Measurements from ENCODE around the gene TNC.

TNC gene

DNA sequence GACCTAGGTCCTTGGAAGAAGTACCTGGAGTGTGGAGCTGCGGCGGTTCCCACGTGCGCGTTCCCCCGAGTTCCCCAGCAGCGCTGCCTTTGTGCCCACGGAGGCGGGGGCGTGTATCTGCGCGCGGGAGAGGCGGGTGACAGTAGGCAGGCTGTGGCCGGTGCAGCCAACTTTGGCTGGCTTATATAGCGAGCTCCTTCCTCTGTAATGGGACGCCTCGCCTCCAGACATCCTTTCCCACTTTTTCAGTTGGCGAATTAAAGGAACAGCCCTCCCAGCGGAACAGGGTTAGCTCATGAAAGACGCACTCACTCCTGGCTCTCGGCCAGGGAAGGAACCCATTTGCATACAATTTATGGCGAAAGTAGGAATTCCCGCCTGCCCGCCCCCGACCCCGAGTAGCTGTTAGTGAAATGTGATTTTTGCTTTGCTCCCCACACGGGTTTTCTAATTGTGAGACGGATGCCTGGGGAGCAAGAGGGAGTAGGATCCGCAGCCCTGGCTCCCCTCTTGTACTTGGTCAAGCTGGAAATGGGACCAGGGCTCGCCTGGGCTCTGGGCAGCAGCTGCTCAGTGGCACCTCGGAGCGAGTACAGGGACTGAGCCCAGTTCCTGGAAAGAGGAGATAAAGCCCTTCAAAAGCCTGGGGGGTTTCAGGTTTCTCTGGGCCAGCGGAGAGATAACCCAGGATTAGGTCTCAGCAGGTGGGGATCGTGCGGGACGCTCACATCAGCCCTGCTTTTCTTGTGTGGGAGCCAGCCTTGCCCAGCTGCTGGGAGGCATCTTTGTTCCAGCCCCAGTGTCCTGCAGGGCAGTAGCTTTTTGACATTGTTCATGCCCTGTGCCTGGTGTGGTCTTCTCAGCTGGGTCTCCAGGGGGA is at the start of gene TNC:
Gene TNC (minus strand): TSS at position 159 of the 880 bp plus-strand sequence. CDS start 27,139 bp downstream, outside the sequence.
- DNase-seq = peak; percentile 56

GRCh38 chr9:115167175-115167574 is 49.2 kb upstream of the TNC start:
- no peak for DNase-seq

GRCh38 chr9:115165233-115165632 is 47.3 kb upstream of the TNC start:
- DNase-seq = no peak

GRCh38 chr9:115164511-115164974 is 46.6 kb upstream of the TNC start:
- DNase-seq = no peak

- no peak for DNase-seq
Observed at GRCh38 chr9:115162946-115163345, 45.0 kb upstream of the TNC start.

- DNase-seq = no peak
Observed at GRCh38 chr9:115161446-115161845, 43.5 kb upstream of the TNC start.

DNA sequence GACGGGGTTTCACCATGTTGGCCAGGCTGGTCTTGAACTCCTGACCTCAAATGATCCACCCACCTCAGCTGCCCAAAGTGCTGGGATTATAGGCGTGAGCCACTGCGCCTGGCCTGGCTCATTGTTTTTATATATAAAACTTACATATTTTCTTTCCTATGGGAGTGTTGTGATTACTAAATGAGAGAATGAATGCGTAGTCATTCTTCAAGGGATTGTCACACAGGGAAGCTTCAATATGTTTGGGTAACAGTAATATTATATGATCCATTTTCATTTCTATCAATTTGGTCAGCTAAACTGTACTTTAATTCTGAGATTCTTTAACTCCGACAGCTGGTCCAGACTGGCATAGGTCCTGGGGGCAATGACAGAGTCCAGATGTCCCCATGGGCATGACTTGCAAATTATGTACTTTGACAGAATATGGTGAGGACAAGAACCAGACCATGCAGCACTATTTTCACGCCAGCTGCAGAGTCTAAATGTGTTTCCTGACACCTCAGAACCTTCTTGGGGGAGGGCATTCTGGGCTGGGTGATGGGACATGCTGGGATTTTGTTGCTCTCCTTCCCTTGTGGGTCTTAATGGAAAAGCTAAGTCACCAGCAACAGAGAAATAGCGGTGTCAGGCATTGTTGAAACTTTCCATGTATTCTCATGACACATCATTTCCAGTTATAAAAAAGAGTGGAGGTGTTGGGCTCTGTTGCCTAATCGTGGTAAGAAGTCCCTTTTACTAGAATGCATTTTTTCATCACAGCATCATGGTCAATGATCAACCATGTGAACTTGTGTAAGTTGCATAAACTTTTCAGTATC is 40.9 kb upstream of the TNC start:
- DNase-seq = no peak

GRCh38 chr9:115157245-115157674 is 39.3 kb upstream of the TNC start:
- no peak for DNase-seq

GRCh38 chr9:115155037-115155436 is 37.1 kb upstream of the TNC start:
- DNase-seq = no peak

- DNase-seq = no peak
Observed at GRCh38 chr9:115154617-115155016, 36.7 kb upstream of the TNC start.

DNA sequence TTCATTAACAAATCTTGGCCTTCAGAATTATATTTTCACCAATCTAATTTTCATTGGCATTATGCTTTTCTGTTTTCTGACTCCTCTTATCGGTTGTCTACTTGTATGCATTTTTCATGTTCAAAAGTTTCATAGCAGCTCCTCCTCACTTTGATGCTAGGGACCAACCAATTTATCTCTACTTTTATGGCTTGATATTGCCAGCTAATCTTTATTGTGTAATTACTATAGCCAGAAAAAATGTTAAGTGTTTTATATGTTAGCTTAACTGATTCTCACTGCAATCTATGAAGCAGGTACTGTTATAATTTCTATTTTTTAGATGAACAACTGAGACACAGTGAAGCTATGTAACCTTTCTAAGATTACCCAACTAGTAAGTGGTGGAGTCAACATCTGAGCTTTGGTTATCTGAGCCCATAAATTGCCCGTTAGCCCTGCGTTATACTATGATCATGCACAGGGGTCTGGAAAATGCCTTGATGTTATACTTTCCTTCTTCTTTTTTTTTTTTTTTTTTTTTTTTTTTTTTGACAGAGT is 34.4 kb upstream of the TNC start:
- no peak for DNase-seq

GRCh38 chr9:115148721-115149120 is 30.8 kb upstream of the TNC start:
- DNase-seq = no peak

DNA sequence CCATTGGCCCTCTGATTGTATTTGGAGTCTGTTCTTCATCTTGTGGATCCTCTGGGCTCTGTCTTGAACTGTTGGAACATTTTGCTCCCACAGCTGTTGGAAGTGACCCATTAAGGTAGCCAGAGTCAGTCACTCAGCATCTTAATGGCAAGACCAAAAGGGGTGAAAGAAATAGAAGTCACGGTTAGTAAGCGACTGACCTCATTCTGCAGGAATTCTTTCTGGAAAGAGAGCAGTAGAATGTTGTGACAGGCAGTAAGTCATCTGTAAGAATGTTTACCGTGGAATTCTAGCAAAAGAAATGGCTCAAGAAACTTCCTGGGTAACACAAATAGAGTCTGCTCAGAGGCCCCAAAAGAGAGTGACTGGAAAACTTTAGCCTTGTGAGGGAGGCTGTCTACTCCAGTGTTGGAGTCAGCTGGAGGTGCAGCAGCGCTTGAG is 28.6 kb upstream of the TNC start:
- no peak for DNase-seq

DNA sequence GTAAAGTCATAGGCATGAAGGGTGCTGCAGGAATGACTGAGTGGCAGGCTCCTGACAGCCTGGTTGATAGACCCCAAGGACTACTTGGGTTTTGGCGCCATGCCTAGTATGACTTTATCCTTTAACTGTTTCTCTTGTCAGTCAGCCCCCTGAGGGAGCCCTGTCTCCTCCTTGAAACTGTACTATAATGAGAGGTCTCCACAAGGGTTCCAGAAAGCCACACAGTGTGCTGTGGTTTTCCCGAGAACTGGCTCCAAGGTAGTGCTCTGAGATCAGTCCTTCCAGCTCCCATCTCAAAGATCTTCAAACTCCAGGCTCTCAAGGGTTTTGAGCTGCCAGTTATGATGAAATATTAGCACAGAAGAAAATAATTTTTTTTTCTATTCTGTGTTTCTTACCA is 26.7 kb upstream of the TNC start:
- no peak for DNase-seq

DNA sequence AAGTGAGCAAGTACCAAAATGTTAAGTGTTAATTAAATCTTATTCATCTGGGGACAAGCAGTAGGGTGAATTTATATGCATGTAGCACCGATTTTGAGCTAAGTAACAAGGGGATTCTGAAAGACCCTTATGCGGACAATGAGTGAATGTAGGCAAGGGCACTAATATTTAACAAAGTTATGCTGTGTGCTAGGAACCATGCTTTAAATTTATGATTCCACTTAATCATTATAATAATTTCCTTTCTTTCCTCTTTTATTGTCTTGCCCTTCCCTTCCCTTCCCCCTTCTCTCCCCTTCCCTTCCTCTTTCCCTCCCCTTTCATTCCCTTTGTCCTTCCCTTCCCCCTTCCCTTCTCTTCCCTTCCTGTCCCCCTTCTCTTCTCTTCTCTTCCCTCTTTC is 25.7 kb upstream of the TNC start:
- no peak for DNase-seq

- DNase-seq = no peak
Observed at GRCh38 chr9:115142517-115143270, 24.7 kb upstream of the TNC start.

- no peak for DNase-seq
Observed at GRCh38 chr9:115142090-115142489, 24.1 kb upstream of the TNC start.

GRCh38 chr9:115141612-115142011 is 23.7 kb upstream of the TNC start:
- no peak for DNase-seq

- DNase-seq = no peak
Observed at GRCh38 chr9:115138151-115138550, 20.2 kb upstream of the TNC start.

GRCh38 chr9:115137526-115137925 is 19.6 kb upstream of the TNC start:
- no peak for DNase-seq

- DNase-seq = no peak
Observed at GRCh38 chr9:115135821-115136778, 18.1 kb upstream of the TNC start.

GRCh38 chr9:115134941-115135340 is 17.0 kb upstream of the TNC start:
- DNase-seq = no peak

All from SHP77 treated with DMSO at 0.1 percent for 48 hours (cell line).